HG02852 (cell line): ENCODE data around the gene GRID2.

Source experiments
- ATAC-seq: cut with Tn5 transposase; IDR thresholded peaks from one replicate; pipeline ENCODE4 v1.9.1; 2021; ENCODE audit warnings: mild to moderate bottlenecking, moderate library complexity; ENCODE audit not compliant: unreplicated experiment

GRID2 gene

GRCh38 chr4:92952426-92952825 is 648.7 kb downstream of the GRID2 start:
- no peak for ATAC-seq

GRCh38 chr4:92952897-92953296 is 649.1 kb downstream of the GRID2 start:
- ATAC-seq = no peak

GRCh38 chr4:92953462-92953861 is 649.7 kb downstream of the GRID2 start:
- ATAC-seq = no peak

GRCh38 chr4:92961881-92962280 is 658.1 kb downstream of the GRID2 start:
- ATAC-seq = no peak

GRCh38 chr4:92962831-92963230 is 659.1 kb downstream of the GRID2 start:
- no peak for ATAC-seq

- no peak for ATAC-seq
Measured at GRCh38 chr4:92968556-92968955, 664.8 kb downstream of the GRID2 start.

- ATAC-seq = no peak
Measured at GRCh38 chr4:92968996-92969395, 665.2 kb downstream of the GRID2 start.

- no peak for ATAC-seq
Measured at GRCh38 chr4:92969650-92970379, 666.0 kb downstream of the GRID2 start.

- no peak for ATAC-seq
Measured at GRCh38 chr4:92970996-92971395, 667.2 kb downstream of the GRID2 start.

GRCh38 chr4:92988301-92988700 is 684.5 kb downstream of the GRID2 start:
- ATAC-seq = no peak

GRCh38 chr4:92992758-92993157 is 689.0 kb downstream of the GRID2 start:
- no peak for ATAC-seq

GRCh38 chr4:92994727-92995126 is 691.0 kb downstream of the GRID2 start:
- no peak for ATAC-seq

- no peak for ATAC-seq
Measured at GRCh38 chr4:92996533-92996932, 692.8 kb downstream of the GRID2 start.

- no peak for ATAC-seq
Measured at GRCh38 chr4:93000910-93001309, 697.1 kb downstream of the GRID2 start.

- ATAC-seq = no peak
Measured at GRCh38 chr4:93002240-93002639, 698.5 kb downstream of the GRID2 start.

- no peak for ATAC-seq
Measured at GRCh38 chr4:93016350-93016749, 712.6 kb downstream of the GRID2 start.

GRCh38 chr4:93018243-93018642 is 714.5 kb downstream of the GRID2 start:
- no peak for ATAC-seq

- no peak for ATAC-seq
Measured at GRCh38 chr4:93018806-93019205, 715.0 kb downstream of the GRID2 start.

GRCh38 chr4:93029769-93030168 is 726.0 kb downstream of the GRID2 start:
- ATAC-seq = no peak

- ATAC-seq = no peak
Measured at GRCh38 chr4:93030670-93031069, 726.9 kb downstream of the GRID2 start.

- ATAC-seq = no peak
Measured at GRCh38 chr4:93031431-93032098, 727.8 kb downstream of the GRID2 start.

- ATAC-seq = no peak
Measured at GRCh38 chr4:93042746-93043145, 739.0 kb downstream of the GRID2 start.

- ATAC-seq = no peak
Measured at GRCh38 chr4:93053140-93053539, 749.4 kb downstream of the GRID2 start.
